ENCODE measurements around the gene VWA3B. TPM values are rescaled to one million over a fixed set of nuclear protein-coding genes. Genes with fewer than 3 reads are reported as not detected.
"Not testable (repeated sequence)": the region's sequence is repeated elsewhere in the genome, so short reads cannot be mapped to it uniquely, and the experiment has no call there.

The VWA3B gene
- total RNA-seq, 2 experiments from 2014 or later = not detected

DNA sequence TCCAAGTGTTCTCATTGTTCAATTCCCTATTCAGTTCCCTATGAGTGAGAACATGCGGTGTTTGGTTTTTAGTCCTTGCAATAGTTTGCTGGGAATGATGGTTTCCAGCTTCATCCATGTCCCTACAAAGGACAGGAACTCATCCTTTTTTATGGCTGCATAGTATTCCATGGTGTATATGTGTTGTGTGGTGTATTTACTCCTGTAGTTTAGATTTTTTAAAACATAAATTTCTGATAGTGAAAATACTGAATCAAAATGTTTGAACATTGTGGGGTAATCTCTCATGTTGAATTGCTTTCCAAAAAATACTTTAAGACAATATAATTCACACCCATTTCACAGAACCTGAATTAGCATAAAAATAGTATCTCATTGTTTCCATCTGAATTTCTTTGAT, 60.9 kb downstream of the VWA3B start:
- ATAC-seq; H3K27ac Mint-ChIP-seq; POLR2A ChIA-PET; H3K36me3 Mint-ChIP-seq (ENCODE audit: low read depth); CTCF ChIA-PET; H3K27me3 Mint-ChIP-seq (ENCODE audit: low read depth); H3K4me3 Mint-ChIP-seq; DNase-seq: not testable (repeated sequence)
- Mint-ChIP-seq H3K9me3 (ENCODE audit: insufficient read depth) (peaks cover 12% of the 10 kb centered on the region), H3K4me1 (ENCODE audit: low read depth) (peaks cover 12% of the 10 kb centered on the region)

DNA sequence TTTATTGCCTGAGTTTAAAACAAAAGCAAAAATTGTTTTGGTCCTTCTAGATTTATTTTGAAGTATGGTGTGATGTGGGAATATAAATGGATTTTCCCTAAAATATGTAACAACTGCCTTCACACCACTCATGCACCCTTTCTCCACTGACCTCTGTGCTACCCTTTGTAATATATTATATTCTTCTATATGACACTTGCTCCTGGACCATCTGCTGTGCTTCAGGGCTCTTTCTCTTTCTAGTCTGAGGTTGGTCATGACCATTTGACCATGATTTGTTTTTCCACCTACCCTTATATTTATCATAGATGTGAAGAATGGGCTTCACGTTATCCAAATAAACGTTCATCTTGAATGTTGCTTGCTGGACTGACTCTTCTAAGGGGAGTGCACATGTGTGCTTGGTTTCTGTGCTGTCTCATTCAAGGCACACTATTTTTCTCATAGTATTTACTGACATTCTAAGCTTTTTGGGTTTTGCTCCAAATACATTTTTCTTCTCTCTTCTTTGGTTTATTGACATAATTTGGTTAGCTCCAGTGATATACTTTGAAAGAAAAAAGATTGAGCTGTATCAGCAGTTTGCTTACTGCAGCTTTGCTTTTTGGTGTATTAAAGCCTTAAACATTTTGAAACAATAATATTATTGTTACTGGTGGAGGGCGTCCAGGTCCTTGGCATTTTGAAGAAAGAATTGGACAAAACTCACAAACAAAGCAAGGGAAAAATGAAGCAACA, 61.8 kb downstream of the VWA3B start:
- no peak overlapping the region for H3K4me3 Mint-ChIP-seq
- DNase-seq (no peak), ATAC-seq (no peak)
- H3K9me3 Mint-ChIP-seq (ENCODE audit: insufficient read depth) = peaks cover 12% of the 10 kb centered on the region
- no peak overlapping the region for H3K27ac Mint-ChIP-seq
- H3K4me1 Mint-ChIP-seq (ENCODE audit: low read depth) = peaks cover 12% of the 10 kb centered on the region
- ChIA-PET POLR2A (no interaction called here), CTCF (no interaction called here)
- peaks cover 2% of the 10 kb centered on the region for H3K27me3 Mint-ChIP-seq (ENCODE audit: low read depth)
- H3K36me3 Mint-ChIP-seq (ENCODE audit: low read depth) = peaks cover 2% of the 10 kb centered on the region

DNA sequence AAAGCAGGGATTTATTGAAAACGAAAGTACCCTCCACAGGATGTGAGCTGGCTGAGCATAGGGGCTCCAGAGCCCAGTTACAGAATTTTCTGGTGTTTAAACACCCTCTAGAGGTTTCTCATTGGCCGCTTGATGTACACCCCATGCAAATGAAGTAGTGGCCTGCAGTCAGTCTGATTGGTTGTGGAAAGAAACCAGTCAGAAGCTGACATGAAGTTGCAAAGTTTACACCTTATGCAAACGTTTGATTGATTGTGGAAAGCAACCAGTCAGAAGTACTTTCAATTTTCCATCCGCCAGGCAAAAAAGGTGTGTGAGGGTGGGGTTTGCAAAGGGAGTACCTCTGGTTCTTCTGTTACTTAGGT, 62.3 kb downstream of the VWA3B start:
- Mint-ChIP-seq H3K4me3 (peak overlapping the region; percentile 20), H3K36me3 (ENCODE audit: low read depth) (peaks cover 2% of the 10 kb centered on the region), H3K27me3 (ENCODE audit: low read depth) (peaks cover 3% of the 10 kb centered on the region), H3K9me3 (ENCODE audit: insufficient read depth) (peaks cover 12% of the 10 kb centered on the region), H3K4me1 (ENCODE audit: low read depth) (peaks cover 12% of the 10 kb centered on the region), H3K27ac (no peak overlapping the region)
- peak; percentile 95 for ATAC-seq
- POLR2A ChIA-PET = no interaction called here
- peak; percentile 51 for DNase-seq
- CTCF ChIA-PET = no interaction called here

DNA sequence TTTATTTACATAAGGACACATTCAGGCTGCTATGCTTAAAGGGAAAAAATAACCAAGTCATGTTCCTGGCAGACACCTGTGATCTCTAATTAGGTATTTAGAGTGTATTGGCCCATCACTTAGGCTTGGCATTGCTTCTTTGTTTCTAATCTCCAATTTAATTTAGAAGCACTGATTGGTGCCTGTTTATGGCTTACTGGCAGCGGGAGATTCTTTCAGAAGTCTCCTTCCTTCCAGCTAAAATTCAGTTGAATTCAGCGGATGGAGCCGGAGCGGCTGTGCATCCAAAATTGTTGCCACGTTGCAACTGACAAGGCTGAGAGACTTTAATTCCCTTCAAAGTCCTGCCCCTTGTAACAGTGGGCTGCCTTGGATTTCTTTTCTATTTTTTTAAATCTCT, 66.5 kb downstream of the VWA3B start:
- Mint-ChIP-seq H3K9me3 (ENCODE audit: insufficient read depth) (peaks cover 7% of the 10 kb centered on the region), H3K4me3 (no peak overlapping the region), H3K27me3 (ENCODE audit: low read depth) (peaks cover 10% of the 10 kb centered on the region), H3K36me3 (ENCODE audit: low read depth) (peaks cover 2% of the 10 kb centered on the region), H3K27ac (no peak overlapping the region), H3K4me1 (ENCODE audit: low read depth) (peaks cover 12% of the 10 kb centered on the region)
- DNase-seq (no peak), ATAC-seq (no peak)
- POLR2A ChIA-PET = no interaction called here
- CTCF ChIA-PET = no interaction called here

DNA sequence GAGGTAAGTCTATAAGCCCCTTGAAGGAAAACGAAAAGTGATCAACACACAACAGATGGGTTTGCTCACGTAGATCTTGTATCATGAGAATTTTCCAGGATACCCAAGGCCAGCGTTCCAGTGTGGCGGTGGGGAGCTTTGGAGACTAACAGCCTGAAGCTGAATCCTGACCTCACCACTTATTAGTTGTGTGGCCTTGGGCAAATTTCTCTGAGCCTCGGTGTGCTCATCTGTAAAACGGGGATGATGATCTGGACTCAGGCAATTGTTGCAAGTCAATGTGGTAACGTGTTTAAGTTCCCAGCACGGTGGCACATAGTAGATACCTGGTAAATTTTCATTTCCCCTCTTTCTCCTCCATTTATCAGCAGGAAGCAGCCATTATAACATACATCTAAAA, 68.3 kb downstream of the VWA3B start:
- ATAC-seq = no peak
- no peak overlapping the region for H3K27ac Mint-ChIP-seq

DNA sequence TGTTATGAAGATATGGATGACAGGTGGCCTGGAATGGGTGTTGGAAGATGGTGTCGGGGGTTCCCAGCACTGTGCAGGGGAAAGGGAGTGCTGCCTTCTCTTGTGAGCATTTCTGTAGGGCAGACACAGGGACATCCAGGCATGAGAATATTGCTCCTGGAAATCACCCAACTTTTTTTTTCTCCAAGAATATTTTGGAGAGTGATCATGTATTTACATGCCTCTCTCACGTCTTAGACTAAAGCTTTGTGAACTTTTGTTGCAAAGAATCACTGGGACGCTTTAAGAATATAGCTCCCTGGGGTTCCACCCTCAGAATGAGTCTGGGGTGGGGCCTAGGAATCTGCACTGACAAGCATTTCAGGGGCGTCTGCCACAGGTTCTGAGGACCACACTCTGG, 68.7 kb downstream of the VWA3B start:
- H3K27me3 Mint-ChIP-seq (ENCODE audit: low read depth) = peaks cover 10% of the 10 kb centered on the region
- no peak for ATAC-seq

More for the DNA sequence above, 68.3 kb downstream of the VWA3B start:
- ChIA-PET CTCF (no interaction called here), POLR2A (no interaction called here)
- H3K4me1 Mint-ChIP-seq (ENCODE audit: low read depth) = peaks cover under 1% of the 10 kb centered on the region
- DNase-seq = no peak
- H3K9me3 Mint-ChIP-seq (ENCODE audit: insufficient read depth) = no peaks in the 10 kb centered on the region
- H3K4me3 Mint-ChIP-seq = no peak overlapping the region
- no peaks in the 10 kb centered on the region for H3K36me3 Mint-ChIP-seq (ENCODE audit: low read depth)
- peaks cover 10% of the 10 kb centered on the region for H3K27me3 Mint-ChIP-seq (ENCODE audit: low read depth)

DNA sequence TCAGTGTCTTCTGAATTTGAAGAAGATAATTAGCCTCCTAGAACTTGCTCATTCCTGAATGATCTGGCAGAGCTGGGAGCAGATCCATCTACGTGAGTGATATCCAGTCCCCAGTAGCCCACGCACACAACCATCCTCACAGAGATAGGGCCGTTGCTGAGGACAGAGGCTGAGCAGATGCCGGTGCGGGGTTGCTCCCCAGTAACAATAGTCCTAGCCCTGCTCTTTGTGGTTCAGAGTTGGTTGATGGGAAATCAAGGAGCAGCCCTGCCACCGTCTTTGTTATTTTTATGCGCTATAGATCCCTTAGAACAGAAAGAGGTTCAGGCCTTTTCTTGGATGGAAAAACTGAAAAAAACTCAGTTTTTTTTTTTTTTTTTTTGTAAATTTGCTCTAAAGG, 69.3 kb downstream of the VWA3B start:
- no peak overlapping the region for H3K27ac Mint-ChIP-seq
- no peak overlapping the region for H3K4me3 Mint-ChIP-seq
- H3K27me3 Mint-ChIP-seq (ENCODE audit: low read depth) = peaks cover 10% of the 10 kb centered on the region
- no peaks in the 10 kb centered on the region for H3K4me1 Mint-ChIP-seq (ENCODE audit: low read depth)
- ATAC-seq (no peak), DNase-seq (no peak)
- no peaks in the 10 kb centered on the region for H3K9me3 Mint-ChIP-seq (ENCODE audit: insufficient read depth)
- ChIA-PET CTCF (no interaction called here), POLR2A (no interaction called here)
- H3K36me3 Mint-ChIP-seq (ENCODE audit: low read depth) = no peaks in the 10 kb centered on the region

More for the DNA sequence above, 68.7 kb downstream of the VWA3B start:
- CTCF ChIA-PET = no interaction called here
- Mint-ChIP-seq H3K9me3 (ENCODE audit: insufficient read depth) (no peaks in the 10 kb centered on the region), H3K4me1 (ENCODE audit: low read depth) (no peaks in the 10 kb centered on the region), H3K27ac (no peak overlapping the region), H3K4me3 (no peak overlapping the region), H3K36me3 (ENCODE audit: low read depth) (no peaks in the 10 kb centered on the region)
- no peak for DNase-seq
- POLR2A ChIA-PET = no interaction called here

DNA sequence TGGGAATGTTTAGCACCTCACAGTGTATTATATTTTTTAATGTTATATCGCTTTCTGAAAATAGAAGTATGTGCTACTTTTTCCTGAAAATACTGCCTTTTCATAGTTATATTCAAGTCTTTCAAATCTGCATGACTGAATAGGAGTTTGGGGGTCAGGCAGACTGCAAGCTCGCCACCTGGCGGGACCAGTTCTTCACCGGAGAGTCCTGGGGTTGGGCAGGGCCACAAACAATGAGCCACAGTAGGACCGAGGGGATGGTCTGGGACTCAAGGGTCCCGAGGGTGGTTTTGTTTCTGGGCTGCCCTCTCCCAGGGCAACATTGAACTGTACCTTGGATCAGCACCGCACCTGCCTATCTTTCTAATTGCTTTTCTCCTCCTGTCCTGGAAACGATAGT, 70.6 kb downstream of the VWA3B start:
- Mint-ChIP-seq H3K27me3 (ENCODE audit: low read depth) (peaks cover 10% of the 10 kb centered on the region), H3K4me1 (ENCODE audit: low read depth) (no peaks in the 10 kb centered on the region), H3K4me3 (no peak overlapping the region), H3K27ac (no peak overlapping the region), H3K36me3 (ENCODE audit: low read depth) (no peaks in the 10 kb centered on the region), H3K9me3 (ENCODE audit: insufficient read depth) (no peaks in the 10 kb centered on the region)
- DNase-seq (no peak), ATAC-seq (no peak)
- POLR2A ChIA-PET = no interaction called here
- CTCF ChIA-PET = no interaction called here

DNA sequence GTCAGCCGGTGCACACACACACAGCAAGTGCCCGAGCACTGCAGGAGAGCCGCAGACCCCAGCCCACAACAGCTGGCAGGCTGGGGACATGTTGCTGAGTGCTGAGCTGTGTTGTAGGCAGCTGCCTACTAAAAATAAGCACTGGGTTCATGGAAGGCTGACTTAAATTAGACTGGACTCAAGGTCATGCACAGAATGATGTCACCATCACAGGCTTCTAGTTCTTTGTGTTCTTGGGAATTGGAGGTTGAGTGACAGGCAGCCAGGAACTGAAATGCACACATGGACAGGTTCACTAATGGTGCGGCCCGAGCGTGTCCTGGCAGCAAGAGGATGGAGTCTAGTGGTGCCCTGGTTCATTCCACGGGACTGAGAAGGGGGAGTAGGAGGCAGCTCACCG, 71.3 kb downstream of the VWA3B start:
- ChIA-PET CTCF (no interaction called here), POLR2A (no interaction called here)
- H3K4me3 Mint-ChIP-seq = no peak overlapping the region
- ATAC-seq (no peak), DNase-seq (no peak)
- no peaks in the 10 kb centered on the region for H3K4me1 Mint-ChIP-seq (ENCODE audit: low read depth)
- no peaks in the 10 kb centered on the region for H3K36me3 Mint-ChIP-seq (ENCODE audit: low read depth)
- no peak overlapping the region for H3K27ac Mint-ChIP-seq
- H3K9me3 Mint-ChIP-seq (ENCODE audit: insufficient read depth) = no peaks in the 10 kb centered on the region
- peaks cover 10% of the 10 kb centered on the region for H3K27me3 Mint-ChIP-seq (ENCODE audit: low read depth)

DNA sequence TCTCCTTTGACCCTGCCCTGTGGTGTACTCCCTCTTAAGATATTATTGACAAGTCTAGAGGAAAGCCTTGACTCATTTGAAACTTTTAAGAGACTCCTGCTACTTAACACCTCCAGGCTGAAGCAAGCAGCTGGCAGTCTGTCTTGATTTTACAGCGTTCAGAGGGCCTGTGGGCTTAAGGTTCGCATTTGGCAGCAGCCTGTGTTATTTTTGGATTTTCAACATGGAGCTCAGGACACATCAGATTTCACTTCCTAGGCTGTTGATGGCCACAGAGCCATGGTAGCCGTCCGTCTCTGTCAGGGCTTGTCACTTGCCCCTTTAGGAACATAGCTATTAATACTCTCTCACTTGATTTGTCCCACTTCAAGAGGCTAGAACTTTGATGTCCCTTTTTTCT, 73.6 kb downstream of the VWA3B start:
- H3K27ac Mint-ChIP-seq = no peak overlapping the region
- peaks cover 1% of the 10 kb centered on the region for H3K27me3 Mint-ChIP-seq (ENCODE audit: low read depth)
- CTCF ChIA-PET = no interaction called here
- no peaks in the 10 kb centered on the region for H3K4me1 Mint-ChIP-seq (ENCODE audit: low read depth)
- no peak for DNase-seq
- no peaks in the 10 kb centered on the region for H3K36me3 Mint-ChIP-seq (ENCODE audit: low read depth)
- POLR2A ChIA-PET = no interaction called here
- no peak overlapping the region for H3K4me3 Mint-ChIP-seq
- no peak for ATAC-seq
- H3K9me3 Mint-ChIP-seq (ENCODE audit: insufficient read depth) = no peaks in the 10 kb centered on the region

DNA sequence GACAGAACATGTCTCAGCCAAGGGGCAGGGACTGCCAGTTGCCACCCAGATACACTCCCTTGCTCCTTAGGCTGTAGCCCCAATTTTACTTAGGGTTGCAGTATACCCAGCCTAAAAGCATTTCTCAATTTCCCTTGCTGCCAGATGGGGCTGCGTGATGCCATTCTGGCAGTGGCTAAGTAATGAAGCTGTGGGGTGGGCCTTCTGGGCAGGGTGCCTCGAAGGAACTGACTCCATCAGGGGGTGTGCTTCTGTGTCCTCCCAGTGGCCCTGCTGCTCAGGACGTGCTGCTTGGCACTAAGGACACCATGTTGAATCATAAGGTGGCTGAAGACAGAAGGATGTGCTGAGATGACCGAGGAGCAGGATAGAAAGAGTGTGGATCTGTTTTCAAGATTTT, 74.2 kb downstream of the VWA3B start:
- no peak overlapping the region for H3K27ac Mint-ChIP-seq
- no peak for ATAC-seq
- H3K9me3 Mint-ChIP-seq (ENCODE audit: insufficient read depth) = no peaks in the 10 kb centered on the region
- H3K27me3 Mint-ChIP-seq (ENCODE audit: low read depth) = no peaks in the 10 kb centered on the region
- H3K4me3 Mint-ChIP-seq = no peak overlapping the region
- ChIA-PET POLR2A (no interaction called here), CTCF (no interaction called here)
- DNase-seq = no peak
- H3K36me3 Mint-ChIP-seq (ENCODE audit: low read depth) = no peaks in the 10 kb centered on the region
- no peaks in the 10 kb centered on the region for H3K4me1 Mint-ChIP-seq (ENCODE audit: low read depth)

DNA sequence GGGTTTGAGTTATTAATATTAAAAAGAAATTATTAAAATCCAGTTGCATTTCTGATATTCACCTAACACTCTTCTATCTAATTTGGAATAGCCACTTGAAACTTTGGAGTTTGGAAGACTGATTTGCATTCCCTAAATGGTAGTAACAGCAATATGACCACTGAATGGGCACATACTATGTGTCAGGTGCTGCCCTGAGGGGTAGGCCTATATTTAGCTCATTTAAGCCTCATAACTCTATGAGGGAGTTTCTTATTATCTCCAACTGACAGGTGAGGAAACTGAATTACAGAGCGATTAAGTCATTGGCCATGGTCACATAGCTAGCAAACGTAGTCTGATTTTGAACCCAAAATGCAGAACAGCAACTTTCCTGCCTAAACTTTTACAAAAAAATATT, 77.3 kb downstream of the VWA3B start:
- Mint-ChIP-seq H3K4me3 (no peak overlapping the region), H3K27me3 (ENCODE audit: low read depth) (peaks cover 12% of the 10 kb centered on the region), H3K27ac (no peak overlapping the region), H3K4me1 (ENCODE audit: low read depth) (no peaks in the 10 kb centered on the region), H3K36me3 (ENCODE audit: low read depth) (no peaks in the 10 kb centered on the region), H3K9me3 (ENCODE audit: insufficient read depth) (no peaks in the 10 kb centered on the region)
- POLR2A ChIA-PET = no interaction called here
- no peak for DNase-seq
- CTCF ChIA-PET = no interaction called here
- ATAC-seq = no peak

DNA sequence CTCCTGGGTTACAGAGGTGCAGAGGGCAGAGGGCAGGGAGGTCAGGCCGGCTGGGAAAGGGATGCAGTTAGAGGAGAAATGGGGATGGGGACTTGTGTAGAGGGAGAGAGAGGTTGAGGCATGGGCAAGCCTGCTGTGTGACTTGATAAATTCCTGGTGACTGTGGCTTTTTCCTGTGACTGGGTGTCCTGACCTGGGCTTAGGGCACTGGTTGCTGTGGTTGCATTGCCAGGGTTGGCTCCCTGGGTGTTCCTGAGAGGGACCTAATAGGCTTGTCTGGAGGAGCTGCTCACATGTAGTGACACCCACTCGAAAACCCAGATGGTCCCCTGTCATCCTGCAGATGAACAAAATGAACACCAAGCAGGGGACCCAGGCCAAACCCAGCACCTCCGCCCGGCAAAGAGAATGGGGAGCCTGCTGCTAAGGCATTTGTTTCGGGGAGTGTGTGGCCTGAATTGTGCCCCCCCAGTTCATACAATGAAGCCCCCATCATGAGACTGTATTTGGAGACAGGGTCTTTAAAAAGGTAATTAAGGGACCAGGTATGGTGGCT, 78.6 kb downstream of the VWA3B start:
- DNase-seq (no peak), ATAC-seq (no peak)
- no peaks in the 10 kb centered on the region for H3K36me3 Mint-ChIP-seq (ENCODE audit: low read depth)
- no peaks in the 10 kb centered on the region for H3K4me1 Mint-ChIP-seq (ENCODE audit: low read depth)
- CTCF ChIA-PET = no interaction called here
- no peak overlapping the region for H3K4me3 Mint-ChIP-seq
- no peaks in the 10 kb centered on the region for H3K9me3 Mint-ChIP-seq (ENCODE audit: insufficient read depth)
- POLR2A ChIA-PET = no interaction called here
- peaks cover 16% of the 10 kb centered on the region for H3K27me3 Mint-ChIP-seq (ENCODE audit: low read depth)
- no peak overlapping the region for H3K27ac Mint-ChIP-seq
